ENCODE results near the gene UCN2. TPM values are rescaled to one million over a fixed set of nuclear protein-coding genes. Genes with fewer than 3 reads are reported as not detected.

The UCN2 gene
- total and polyA plus RNA-seq, 9 of the 15 experiments (the other 6 are each of a cell fraction or from before 2014, with no cell fraction given), result 0.08 to 0.11 TPM; not detected in 7

- Histone ChIP-seq H2AFZ (ENCODE audit: low read depth, low read length) (no peak overlapping the region), H3K79me2 (ENCODE audit: control insufficient read depth, insufficient read depth, low read length) (peaks cover 53% of the 10 kb centered on the region), H4K20me1 (replicated peaks; ENCODE audit: control insufficient read depth, insufficient read depth, low read length) (peaks cover 6% of the 10 kb centered on the region; the same call in 1 of the 2 replicates), H3K9ac (ENCODE audit: insufficient read depth in 1 of 2, low read depth in 2 of 2, low read length in 2 of 2) (peak overlapping the region in 1 of 2 experiments; percentile 73; a peak in 2 of 4 replicates), H3K4me2 (ENCODE audit: insufficient read depth, low read length) (no peak overlapping the region), H3K9me1 (ENCODE audit: control insufficient read depth, insufficient read depth, low read length) (peaks cover 11% of the 10 kb centered on the region), H3K36me3 (ENCODE audit: control insufficient read depth, insufficient read depth, low read length) (peaks cover 56% of the 10 kb centered on the region; the same call in 2 of the 3 replicates), H3K4me3 (no peak overlapping the region), H3K27me3 (ENCODE audit: control insufficient read depth in 2 of 2, insufficient read depth in 2 of 2, low read length in 2 of 2) (no peaks in the 10 kb centered on the region), H3K27ac (ENCODE audit: extremely low read depth, low read depth, low read length) (no peak overlapping the region), H3K9me3 (replicated peaks; ENCODE audit: control insufficient read depth, insufficient read depth, low read depth, low read length) (no peaks in the 10 kb centered on the region), H3K4me1 (replicated peaks in 1 of 2; ENCODE audit: control insufficient read depth in 2 of 2, insufficient read depth in 2 of 2, low read length in 2 of 2) (peaks cover 16 to 33% of the 10 kb centered on the region in 2 experiments; a peak in 4 of 5 replicates)
- TF ChIP-seq E2F5 (CRISPR knock-in tag; IDR thresholded peaks at IDR 0.05), result no peak
- no peak for TF ChIP-seq CCAR2 (IDR thresholded peaks at IDR 0.05; ENCODE audit: low read depth, low read length)
- no peak for TF ChIP-seq RBM15 (IDR thresholded peaks at IDR 0.05; ENCODE audit: insufficient read depth, low read length)
- no peak for TF ChIP-seq MTA3 (IDR thresholded peaks at IDR 0.05; ENCODE audit: borderline replicate concordance)
- TF ChIP-seq FOXJ2 (tag; IDR thresholded peaks at IDR 0.05), result no peak
- no peak for TF ChIP-seq HNRNPLL (IDR thresholded peaks at IDR 0.05; ENCODE audit: low read depth, low read length, poor library complexity, severe bottlenecking)
- no peak for TF ChIP-seq SIX5 (IDR thresholded peaks at IDR 0.05; ENCODE audit: borderline replicate concordance in 1 of 2, insufficient read depth in 1 of 2, low read depth in 1 of 2, low read length in 2 of 2)
- TF ChIP-seq, protein P1, sequence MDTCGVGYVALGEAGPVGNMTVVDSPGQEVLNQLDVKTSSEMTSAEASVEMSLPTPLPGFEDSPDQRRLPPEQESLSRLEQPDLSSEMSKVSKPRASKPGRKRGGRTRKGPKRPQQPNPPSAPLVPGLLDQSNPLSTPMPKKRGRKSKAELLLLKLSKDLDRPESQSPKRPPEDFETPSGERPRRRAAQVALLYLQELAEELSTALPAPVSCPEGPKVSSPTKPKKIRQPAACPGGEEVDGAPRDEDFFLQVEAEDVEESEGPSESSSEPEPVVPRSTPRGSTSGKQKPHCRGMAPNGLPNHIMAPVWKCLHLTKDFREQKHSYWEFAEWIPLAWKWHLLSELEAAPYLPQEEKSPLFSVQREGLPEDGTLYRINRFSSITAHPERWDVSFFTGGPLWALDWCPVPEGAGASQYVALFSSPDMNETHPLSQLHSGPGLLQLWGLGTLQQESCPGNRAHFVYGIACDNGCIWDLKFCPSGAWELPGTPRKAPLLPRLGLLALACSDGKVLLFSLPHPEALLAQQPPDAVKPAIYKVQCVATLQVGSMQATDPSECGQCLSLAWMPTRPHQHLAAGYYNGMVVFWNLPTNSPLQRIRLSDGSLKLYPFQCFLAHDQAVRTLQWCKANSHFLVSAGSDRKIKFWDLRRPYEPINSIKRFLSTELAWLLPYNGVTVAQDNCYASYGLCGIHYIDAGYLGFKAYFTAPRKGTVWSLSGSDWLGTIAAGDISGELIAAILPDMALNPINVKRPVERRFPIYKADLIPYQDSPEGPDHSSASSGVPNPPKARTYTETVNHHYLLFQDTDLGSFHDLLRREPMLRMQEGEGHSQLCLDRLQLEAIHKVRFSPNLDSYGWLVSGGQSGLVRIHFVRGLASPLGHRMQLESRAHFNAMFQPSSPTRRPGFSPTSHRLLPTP (IDR thresholded peaks at IDR 0.05; ENCODE audit: borderline replicate concordance, extremely low read depth, insufficient read length), result no peak
- no peak for TF ChIP-seq SMC3 (conservative IDR thresholded peaks at IDR 0.05; ENCODE audit: insufficient read depth, low read depth, low read length)
- TF ChIP-seq PHF21A (IDR thresholded peaks at IDR 0.05; ENCODE audit: borderline replicate concordance, low read depth), result no peak
- no peak for TF ChIP-seq ZNF12 (CRISPR knock-in tag; IDR thresholded peaks at IDR 0.05)
- TF ChIP-seq, protein P2, sequence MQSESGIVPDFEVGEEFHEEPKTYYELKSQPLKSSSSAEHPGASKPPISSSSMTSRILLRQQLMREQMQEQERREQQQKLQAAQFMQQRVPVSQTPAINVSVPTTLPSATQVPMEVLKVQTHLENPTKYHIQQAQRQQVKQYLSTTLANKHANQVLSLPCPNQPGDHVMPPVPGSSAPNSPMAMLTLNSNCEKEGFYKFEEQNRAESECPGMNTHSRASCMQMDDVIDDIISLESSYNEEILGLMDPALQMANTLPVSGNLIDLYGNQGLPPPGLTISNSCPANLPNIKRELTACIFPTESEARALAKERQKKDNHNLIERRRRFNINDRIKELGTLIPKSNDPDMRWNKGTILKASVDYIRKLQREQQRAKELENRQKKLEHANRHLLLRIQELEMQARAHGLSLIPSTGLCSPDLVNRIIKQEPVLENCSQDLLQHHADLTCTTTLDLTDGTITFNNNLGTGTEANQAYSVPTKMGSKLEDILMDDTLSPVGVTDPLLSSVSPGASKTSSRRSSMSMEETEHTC (IDR thresholded peaks at IDR 0.05), result no peak
- ATAC-seq, result no peak
- POLR2A ChIA-PET, result interaction anchor here (0.6 to 0.8 kb wide), 3 partner anchors 23 to 75 kb away, joined by 3 to 4 read pairs (median 3); no protein-coding TSS in a partner anchor
- WGBS (ENCODE audit: insufficient coverage, low coverage, missing lambda C conversion rate), result 96% methylated on average over 11 of the region's 14 CpGs
- FAIRE-seq, result no peak
- BruUV-seq (replicated peaks), result no TSS peak
- CTCF ChIA-PET (ENCODE audit: low intra/inter-chr PET ratio), result no interaction called here
- intact Hi-C loops (cut with micrococcal nuclease), result loop anchor here (10.0 kb wide), 1 partner anchor 278 kb away; no protein-coding TSS in a partner anchor
- in situ Hi-C loops (cut with MboI), result no loop called here
- DNase-seq (ENCODE audit: extremely low read depth in 1 of 4, low spot score in 3 of 4), result no peak
Measured at GRCh38 chr3:48552111-48552951, 11.2 kb downstream of the UCN2 start.

Data from K562 (cell line).